OCI-LY1 (cell line): ENCODE measurements around the gene PCDHGB6.

Source experiments
- H2AFZ ChIP-seq: fragments of 200-600 bp; sonication (generic), shearing (Covaris generic); 2 replicates; pipeline ENCODE4 v1.6.0; 2014; ENCODE audit warnings: antibody characterized with exemption, mild to moderate bottlenecking, low read length
- H3F3A ChIP-seq: fragments of 200-600 bp; sonication (generic), shearing (Covaris generic); 2 replicates; pipeline ENCODE4 v1.6.0; 2014; ENCODE audit warnings: mild to moderate bottlenecking, antibody characterized with exemption, low read length, moderate library complexity; ENCODE audit not compliant: insufficient read depth
- H3K27ac ChIP-seq: fragments of 200-600 bp; sonication (generic); 2 replicates; pipeline ENCODE4 v1.5.1; 2014; ENCODE audit warnings: low read length, mixed run types, mild to moderate bottlenecking, low read depth; ENCODE audit not compliant: poor library complexity, severe bottlenecking
- H3K27me3 ChIP-seq: fragments of 200-600 bp; sonication (generic); 2 replicates; pipeline ENCODE4 v1.6.0; 2014; ENCODE audit warnings: antibody characterized with exemption, mild to moderate bottlenecking, low read length, moderate library complexity; ENCODE audit not compliant: insufficient read depth
- H3K36me3 ChIP-seq: fragments of 200-600 bp; sonication (generic); 2 replicates; pipeline ENCODE4 v1.6.1; 2014; ENCODE audit warnings: mild to moderate bottlenecking, antibody characterized with exemption, low read length, moderate library complexity, mixed read lengths; ENCODE audit not compliant: insufficient read depth
- H3K4me1 ChIP-seq: fragments of 200-600 bp; sonication (generic); 2 replicates; pipeline ENCODE4 v1.5.1; 2014; ENCODE audit warnings: mild to moderate bottlenecking, low read length, moderate library complexity; ENCODE audit not compliant: insufficient read depth, severe bottlenecking
- H3K4me2 ChIP-seq: fragments of 200-600 bp; sonication (generic), shearing (Covaris generic); 2 replicates; pipeline ENCODE4 v1.6.1; 2014; ENCODE audit warnings: low read length
- H3K4me3 ChIP-seq: fragments of 200-600 bp; sonication (generic); 2 replicates; pipeline ENCODE4 v1.5.1; 2014; ENCODE audit warnings: low read length, low read depth, mild to moderate bottlenecking, mixed read lengths; ENCODE audit not compliant: poor library complexity, severe bottlenecking
- H3K79me2 ChIP-seq: fragments of 200-600 bp; shearing (Covaris generic); 2 replicates; pipeline ENCODE4 v1.6.1; 2016; ENCODE audit warnings: mixed run types, low read length, mixed read lengths; ENCODE audit not compliant: insufficient read depth
- H3K9ac ChIP-seq: fragments of 200-600 bp; sonication (generic), shearing (Covaris generic); 2 replicates; pipeline ENCODE4 v1.6.1; 2014; ENCODE audit warnings: mild to moderate bottlenecking, low read length, mixed read lengths
- H3K9me2 ChIP-seq: fragments of 200-600 bp; sonication (generic), shearing (Covaris generic); 2 replicates; pipeline ENCODE4 v1.6.1; 2014; ENCODE audit warnings: low read depth, mild to moderate bottlenecking, low read length, mixed read lengths
- H3K9me3 ChIP-seq: fragments of 200-600 bp; shearing (Covaris generic); 2 replicates; pipeline ENCODE4 v1.6.1; 2014; ENCODE audit warnings: low read length, mixed read lengths
- H4K20me1 ChIP-seq: fragments of 200-600 bp; sonication (generic), shearing (Covaris generic); 2 replicates; pipeline ENCODE4 v1.6.0; 2016; ENCODE audit warnings: mild to moderate bottlenecking, low read length; ENCODE audit not compliant: insufficient read depth
- CTCF ChIP-seq: fragments of 200-600 bp; sonication (generic), shearing (Covaris generic); IDR thresholded peaks from 2 replicates; pipeline ENCODE4 v1.5.1; 2017; ENCODE audit warnings: mild to moderate bottlenecking, antibody characterized with exemption, low read length, moderate library complexity, mixed read lengths
- EZH2 ChIP-seq: fragments of 200-600 bp; sonication (generic), shearing (Covaris generic); IDR thresholded peaks from 2 replicates; pipeline ENCODE4 v1.8.0; 2017; ENCODE audit warnings: borderline replicate concordance, mixed run types, mild to moderate bottlenecking, antibody characterized with exemption, low read length, moderate library complexity, mixed read lengths

PCDHGB6 gene

GRCh38 chr5:141409598-141410306 lies 1.9 kb downstream of the PCDHGB6 start:
- no peaks in the 10 kb centered on the region for H3K9me2 ChIP-seq
- no peaks in the 10 kb centered on the region for H3K36me3 ChIP-seq
- H3K9me3 ChIP-seq = 0 out of 2 replicates have a peak, but pooled peaks cover 3% of the 10 kb centered on the region
- no peak overlapping the region for H3K4me2 ChIP-seq
- H3F3A ChIP-seq = no peaks in the 10 kb centered on the region
- no peaks in the 10 kb centered on the region for H3K79me2 ChIP-seq
- no peaks in the 10 kb centered on the region for H4K20me1 ChIP-seq
- H3K27me3 ChIP-seq = no peaks in the 10 kb centered on the region
- TF ChIP-seq CTCF (no peak), EZH2 (no peak)
- peaks cover 6% of the 10 kb centered on the region for H3K4me1 ChIP-seq
- H3K27ac ChIP-seq = no peak overlapping the region
- no peak overlapping the region for H3K9ac ChIP-seq
- H3K4me3 ChIP-seq = no peak overlapping the region
- H2AFZ ChIP-seq = no peak overlapping the region

- Histone ChIP-seq H3K79me2 (no peaks in the 10 kb centered on the region), H3K9me2 (no peaks in the 10 kb centered on the region), H3K4me3 (no peak overlapping the region), H3K4me1 (peaks cover 6% of the 10 kb centered on the region), H3F3A (no peaks in the 10 kb centered on the region), H2AFZ (no peak overlapping the region), H3K9ac (no peak overlapping the region), H3K36me3 (no peaks in the 10 kb centered on the region), H3K27ac (no peak overlapping the region), H3K9me3 (0 out of 2 replicates have a peak, but pooled peaks cover 4% of the 10 kb centered on the region), H3K4me2 (no peak overlapping the region), H3K27me3 (no peaks in the 10 kb centered on the region), H4K20me1 (no peaks in the 10 kb centered on the region)
- TF ChIP-seq EZH2 = no peak
- TF ChIP-seq CTCF = no peak
Measured at GRCh38 chr5:141411575-141411974, 3.8 kb downstream of the PCDHGB6 start.

- no peaks in the 10 kb centered on the region for H3F3A ChIP-seq
- TF ChIP-seq CTCF = peak; percentile 89
- no peak for TF ChIP-seq EZH2
- H4K20me1 ChIP-seq = no peaks in the 10 kb centered on the region
- no peaks in the 10 kb centered on the region for H3K27me3 ChIP-seq
- peak within 1 kb of the TSS; percentile 78 for H3K4me3 ChIP-seq
- no peaks in the 10 kb centered on the region for H3K79me2 ChIP-seq
- 0 out of 2 replicates have a peak, but pooled peaks cover 5% of the 10 kb centered on the region for H3K9me3 ChIP-seq
- H3K9ac ChIP-seq = peak within 1 kb of the TSS; percentile 79
- H3K27ac ChIP-seq = no peak within 1 kb of the TSS
- peak within 1 kb of the TSS; percentile 96 for H3K4me2 ChIP-seq
- H3K4me1 ChIP-seq = peaks cover 6% of the 10 kb centered on the region
- peak within 1 kb of the TSS; percentile 92 for H2AFZ ChIP-seq
- no peaks in the 10 kb centered on the region for H3K36me3 ChIP-seq
- H3K9me2 ChIP-seq = no peaks in the 10 kb centered on the region
Measured at GRCh38 chr5:141412854-141413539, 5.2 kb downstream of the PCDHGB6 start, which contains the start of gene PCDHGA10. PCDHGA10 (plus strand) TSS chr5:141412987; CDS start chr5:141413176, 189 bp downstream.
